ENCODE data around the gene PNMT. TPM values are rescaled to one million over a fixed set of nuclear protein-coding genes. Genes with fewer than 3 reads are reported as not detected.

PNMT gene
- total and polyA plus RNA-seq, 2 of the 13 experiments (the other 11 are each of a cell fraction or from before 2014, with no cell fraction given) = 0.25 TPM; not detected in 1

DNA sequence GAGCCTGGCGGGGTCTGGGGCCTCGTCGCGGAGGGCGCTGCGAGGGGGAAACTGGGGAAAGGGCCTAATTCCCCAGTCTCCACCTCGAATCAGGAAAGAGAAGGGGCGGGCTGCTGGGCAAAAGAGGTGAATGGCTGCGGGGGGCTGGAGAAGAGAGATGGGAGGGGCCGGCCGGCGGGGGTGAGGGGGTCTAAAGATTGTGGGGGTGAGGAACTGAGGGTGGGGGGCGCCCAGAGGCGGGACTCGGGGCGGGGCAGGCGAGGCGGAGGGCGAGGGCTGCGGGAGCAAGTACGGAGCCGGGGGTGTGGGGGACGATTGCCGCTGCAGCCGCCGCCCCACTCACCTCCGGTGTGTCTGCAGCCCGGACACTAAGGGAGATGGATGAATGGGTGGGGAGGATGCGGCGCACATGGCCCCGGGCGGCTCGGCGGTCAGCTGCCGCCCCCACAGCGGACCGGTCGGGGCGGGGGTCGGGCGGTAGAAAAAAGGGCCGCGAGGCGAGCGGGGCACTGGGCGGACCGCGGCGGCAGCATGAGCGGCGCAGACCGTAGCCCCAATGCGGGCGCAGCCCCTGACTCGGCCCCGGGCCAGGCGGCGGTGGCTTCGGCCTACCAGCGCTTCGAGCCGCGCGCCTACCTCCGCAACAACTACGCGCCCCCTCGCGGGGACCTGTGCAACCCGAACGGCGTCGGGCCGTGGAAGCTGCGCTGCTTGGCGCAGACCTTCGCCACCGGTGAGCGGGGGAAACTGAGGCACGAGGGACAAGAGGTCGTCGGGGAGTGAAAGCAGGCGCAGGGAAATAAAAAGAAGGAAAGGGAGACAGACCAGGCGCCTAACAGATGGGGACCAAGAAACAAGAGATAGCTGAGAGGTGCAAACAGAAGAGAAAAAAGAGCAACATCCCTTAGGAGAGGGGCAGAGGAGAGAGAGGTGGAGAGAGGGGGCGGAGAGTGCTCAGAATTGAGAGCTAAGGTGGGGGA, at the start of gene PNMT (continued):
- TF ChIP-seq, protein P1, sequence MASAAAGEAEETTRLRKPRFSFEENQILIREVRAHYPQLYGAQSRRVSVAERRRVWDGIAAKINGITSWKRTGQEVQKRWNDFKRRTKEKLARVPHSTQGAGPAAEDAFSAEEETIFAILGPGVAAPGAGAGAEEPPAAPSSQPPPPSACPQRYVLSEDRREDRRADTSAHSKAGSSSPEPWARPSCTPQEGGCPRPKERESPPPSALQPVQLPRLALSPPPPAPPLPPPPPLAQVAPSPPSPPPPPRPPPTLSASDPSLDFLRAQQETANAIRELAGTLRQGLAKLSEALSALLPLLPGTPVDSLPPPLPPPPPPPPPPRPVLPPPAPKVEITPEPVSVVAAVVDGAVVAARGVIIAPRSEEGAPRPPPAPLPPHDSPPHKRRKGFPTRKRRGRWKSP (CRISPR knock-in tag; IDR thresholded peaks at IDR 0.05) = peak; percentile 98
- TF ChIP-seq RNF2 (conservative IDR thresholded peaks at IDR 0.05; ENCODE audit: low read depth) (peak; percentile 95), REPIN1 (CRISPR knock-in tag; IDR thresholded peaks at IDR 0.05; ENCODE audit: borderline replicate concordance, low read depth) (peak; percentile 43; the same call in 1 of the 2 replicates), SP4 (CRISPR knock-in tag; IDR thresholded peaks at IDR 0.05) (no peak), ZNF773 (CRISPR knock-in tag; IDR thresholded peaks at IDR 0.05; ENCODE audit: borderline replicate concordance) (no peak), KDM2A (CRISPR knock-in tag; IDR thresholded peaks at IDR 0.05; ENCODE audit: borderline replicate concordance, low read depth) (peak; percentile 98), KAT2B (IDR thresholded peaks at IDR 0.05; ENCODE audit: borderline replicate concordance, low read depth, low read length) (no peak), ZNF367 (CRISPR knock-in tag; IDR thresholded peaks at IDR 0.05; ENCODE audit: borderline replicate concordance) (no peak), ZNF263 (CRISPR knock-in tag; IDR thresholded peaks at IDR 0.05) (0 out of 2 replicates have a peak, but pooled peaks have one; percentile 43), POLR2G (IDR thresholded peaks at IDR 0.05; ENCODE audit: low read depth, low read length) (no peak), ZNF557 (CRISPR knock-in tag; IDR thresholded peaks at IDR 0.05) (no peak), CHD4 (IDR thresholded peaks at IDR 0.05; ENCODE audit: borderline replicate concordance, low read length) (no peak), PITX1 (CRISPR knock-in tag; IDR thresholded peaks at IDR 0.05) (no peak)
- TF ChIP-seq, protein P2, sequence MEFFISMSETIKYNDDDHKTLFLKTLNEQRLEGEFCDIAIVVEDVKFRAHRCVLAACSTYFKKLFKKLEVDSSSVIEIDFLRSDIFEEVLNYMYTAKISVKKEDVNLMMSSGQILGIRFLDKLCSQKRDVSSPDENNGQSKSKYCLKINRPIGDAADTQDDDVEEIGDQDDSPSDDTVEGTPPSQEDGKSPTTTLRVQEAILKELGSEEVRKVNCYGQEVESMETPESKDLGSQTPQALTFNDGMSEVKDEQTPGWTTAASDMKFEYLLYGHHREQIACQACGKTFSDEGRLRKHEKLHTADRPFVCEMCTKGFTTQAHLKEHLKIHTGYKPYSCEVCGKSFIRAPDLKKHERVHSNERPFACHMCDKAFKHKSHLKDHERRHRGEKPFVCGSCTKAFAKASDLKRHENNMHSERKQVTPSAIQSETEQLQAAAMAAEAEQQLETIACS (CRISPR knock-in tag; IDR thresholded peaks at IDR 0.05) = no peak
- TF ChIP-seq, protein P3, sequence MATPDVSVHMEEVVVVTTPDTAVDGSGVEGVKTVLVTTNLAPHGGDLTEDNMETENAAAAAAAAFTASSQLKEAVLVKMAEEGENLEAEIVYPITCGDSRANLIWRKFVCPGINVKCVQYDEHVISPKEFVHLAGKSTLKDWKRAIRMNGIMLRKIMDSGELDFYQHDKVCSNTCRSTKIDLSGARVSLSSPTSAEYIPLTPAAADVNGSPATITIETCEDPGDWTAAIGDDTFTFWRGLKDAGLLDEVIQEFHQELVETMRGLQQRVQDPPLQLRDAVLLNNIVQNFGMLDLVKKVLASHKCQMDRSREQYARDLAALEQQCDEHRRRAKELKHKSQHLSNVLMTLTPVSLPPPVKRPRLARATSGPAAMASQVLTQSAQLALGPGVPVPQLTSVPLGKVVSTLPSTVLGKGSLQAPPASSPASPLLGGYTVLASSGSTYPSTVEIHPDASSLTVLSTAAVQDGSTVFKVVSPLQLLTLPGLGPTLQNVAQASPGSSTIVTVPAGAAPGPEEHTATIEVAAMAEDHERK (CRISPR knock-in tag; IDR thresholded peaks at IDR 0.05; ENCODE audit: low read depth) = no peak
- TF ChIP-seq, protein P4, sequence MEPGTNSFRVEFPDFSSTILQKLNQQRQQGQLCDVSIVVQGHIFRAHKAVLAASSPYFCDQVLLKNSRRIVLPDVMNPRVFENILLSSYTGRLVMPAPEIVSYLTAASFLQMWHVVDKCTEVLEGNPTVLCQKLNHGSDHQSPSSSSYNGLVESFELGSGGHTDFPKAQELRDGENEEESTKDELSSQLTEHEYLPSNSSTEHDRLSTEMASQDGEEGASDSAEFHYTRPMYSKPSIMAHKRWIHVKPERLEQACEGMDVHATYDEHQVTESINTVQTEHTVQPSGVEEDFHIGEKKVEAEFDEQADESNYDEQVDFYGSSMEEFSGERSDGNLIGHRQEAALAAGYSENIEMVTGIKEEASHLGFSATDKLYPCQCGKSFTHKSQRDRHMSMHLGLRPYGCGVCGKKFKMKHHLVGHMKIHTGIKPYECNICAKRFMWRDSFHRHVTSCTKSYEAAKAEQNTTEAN (CRISPR knock-in tag; conservative IDR thresholded peaks at IDR 0.05) = no peak
- TF ChIP-seq, protein P5, sequence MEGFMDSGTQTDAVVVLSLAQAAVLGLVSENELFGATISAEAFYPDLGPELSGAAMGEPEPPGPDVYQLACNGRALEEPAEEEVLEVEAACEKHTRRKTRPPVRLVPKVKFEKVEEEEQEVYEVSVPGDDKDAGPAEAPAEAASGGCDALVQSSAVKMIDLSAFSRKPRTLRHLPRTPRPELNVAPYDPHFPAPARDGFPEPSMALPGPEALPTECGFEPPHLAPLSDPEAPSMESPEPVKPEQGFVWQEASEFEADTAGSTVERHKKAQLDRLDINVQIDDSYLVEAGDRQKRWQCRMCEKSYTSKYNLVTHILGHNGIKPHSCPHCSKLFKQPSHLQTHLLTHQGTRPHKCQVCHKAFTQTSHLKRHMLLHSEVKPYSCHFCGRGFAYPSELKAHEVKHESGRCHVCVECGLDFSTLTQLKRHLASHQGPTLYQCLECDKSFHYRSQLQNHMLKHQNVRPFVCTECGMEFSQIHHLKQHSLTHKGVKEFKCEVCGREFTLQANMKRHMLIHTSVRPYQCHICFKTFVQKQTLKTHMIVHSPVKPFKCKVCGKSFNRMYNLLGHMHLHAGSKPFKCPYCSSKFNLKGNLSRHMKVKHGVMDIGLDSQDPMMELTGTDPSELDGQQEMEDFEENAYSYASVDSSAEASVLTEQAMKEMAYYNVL (CRISPR knock-in tag; IDR thresholded peaks at IDR 0.05; ENCODE audit: borderline replicate concordance) = no peak
- TF ChIP-seq, protein P6, sequence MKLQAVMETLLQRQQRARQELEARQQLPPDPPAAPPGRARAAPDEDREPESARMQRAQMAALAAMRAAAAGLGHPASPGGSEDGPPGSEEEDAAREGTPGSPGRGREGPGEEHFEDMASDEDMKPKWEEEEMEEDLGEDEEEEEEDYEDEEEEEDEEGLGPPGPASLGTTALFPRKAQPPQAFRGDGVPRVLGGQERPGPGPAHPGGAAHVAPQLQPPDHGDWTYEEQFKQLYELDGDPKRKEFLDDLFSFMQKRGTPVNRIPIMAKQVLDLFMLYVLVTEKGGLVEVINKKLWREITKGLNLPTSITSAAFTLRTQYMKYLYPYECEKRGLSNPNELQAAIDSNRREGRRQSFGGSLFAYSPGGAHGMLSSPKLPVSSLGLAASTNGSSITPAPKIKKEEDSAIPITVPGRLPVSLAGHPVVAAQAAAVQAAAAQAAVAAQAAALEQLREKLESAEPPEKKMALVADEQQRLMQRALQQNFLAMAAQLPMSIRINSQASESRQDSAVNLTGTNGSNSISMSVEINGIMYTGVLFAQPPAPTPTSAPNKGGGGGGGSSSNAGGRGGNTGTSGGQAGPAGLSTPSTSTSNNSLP (IDR thresholded peaks at IDR 0.05; ENCODE audit: low read depth, low read length) = no peak
